ENCODE results near the gene PTGER1. TPM values are rescaled to one million over a fixed set of nuclear protein-coding genes. Genes with fewer than 3 reads are reported as not detected.
A peak's percentile ranks its signal among the peaks of the same experiment; 100 is the strongest.

The PTGER1 gene
- total and polyA plus RNA-seq, 2 donors (not counting 1 experiment from before 2014, with no cell fraction given) = 0.27 TPM; not detected in 1

DNA sequence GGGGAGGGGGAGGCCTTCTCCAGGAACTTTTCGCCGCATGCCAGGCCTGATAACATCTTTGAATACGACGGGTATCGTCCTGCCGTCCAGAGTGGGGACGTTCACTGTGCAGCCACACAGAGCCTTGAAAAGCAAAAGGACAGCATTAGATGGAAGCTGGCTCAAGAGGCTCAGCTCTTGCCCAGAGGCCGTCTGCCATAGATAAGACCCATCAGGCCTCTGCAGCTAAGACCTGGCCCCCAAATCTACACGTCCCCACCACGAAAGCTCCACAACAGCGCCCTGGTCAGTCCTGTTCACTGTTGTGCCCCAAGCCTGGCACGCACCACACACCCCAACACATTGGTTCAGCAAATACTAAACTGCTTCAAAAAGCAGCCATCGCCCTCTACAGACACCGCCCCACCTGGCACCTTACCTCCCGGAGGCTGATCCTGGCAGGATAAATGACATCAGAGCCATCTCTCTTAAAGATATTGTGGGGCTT is 40.9 kb upstream of the PTGER1 start:
- H3K27ac Mint-ChIP-seq = peak overlapping the region; percentile 82
- TF ChIP-seq, protein P1, sequence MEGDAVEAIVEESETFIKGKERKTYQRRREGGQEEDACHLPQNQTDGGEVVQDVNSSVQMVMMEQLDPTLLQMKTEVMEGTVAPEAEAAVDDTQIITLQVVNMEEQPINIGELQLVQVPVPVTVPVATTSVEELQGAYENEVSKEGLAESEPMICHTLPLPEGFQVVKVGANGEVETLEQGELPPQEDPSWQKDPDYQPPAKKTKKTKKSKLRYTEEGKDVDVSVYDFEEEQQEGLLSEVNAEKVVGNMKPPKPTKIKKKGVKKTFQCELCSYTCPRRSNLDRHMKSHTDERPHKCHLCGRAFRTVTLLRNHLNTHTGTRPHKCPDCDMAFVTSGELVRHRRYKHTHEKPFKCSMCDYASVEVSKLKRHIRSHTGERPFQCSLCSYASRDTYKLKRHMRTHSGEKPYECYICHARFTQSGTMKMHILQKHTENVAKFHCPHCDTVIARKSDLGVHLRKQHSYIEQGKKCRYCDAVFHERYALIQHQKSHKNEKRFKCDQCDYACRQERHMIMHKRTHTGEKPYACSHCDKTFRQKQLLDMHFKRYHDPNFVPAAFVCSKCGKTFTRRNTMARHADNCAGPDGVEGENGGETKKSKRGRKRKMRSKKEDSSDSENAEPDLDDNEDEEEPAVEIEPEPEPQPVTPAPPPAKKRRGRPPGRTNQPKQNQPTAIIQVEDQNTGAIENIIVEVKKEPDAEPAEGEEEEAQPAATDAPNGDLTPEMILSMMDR (IDR thresholded peaks at IDR 0.05) = no peak
- TF ChIP-seq EZH2 (IDR thresholded peaks at IDR 0.05; ENCODE audit: borderline replicate concordance, insufficient read depth, low read depth, low read length, poor library complexity, severe bottlenecking) = no peak
- WGBS (ENCODE audit: insufficient coverage) = 87% methylated on average over 11 of the region's 15 CpGs
- Histone ChIP-seq H3K4me3 (ENCODE audit: control extremely low read depth in 1 of 5, extremely low read depth in 1 of 5, insufficient read depth in 1 of 5, low read depth in 2 of 5, low read length in 4 of 5) (peak overlapping the region in 1 of 5 experiments; percentile 98), H3K27ac (ENCODE audit: low read length in 2 of 2) (no peak overlapping the region), H3K4me1 (ENCODE audit: control insufficient read depth in 2 of 2, insufficient read depth in 2 of 2, low read length in 2 of 2) (peaks cover 32 to 39% of the 10 kb centered on the region in 2 donors), H3K4me2 (replicated peaks; ENCODE audit: low read depth, low read length, poor library complexity, severe bottlenecking) (peak overlapping the region; percentile 93), H3K27me3 (replicated peaks in 1 of 4; ENCODE audit: control extremely low read depth in 1 of 4, control insufficient read depth in 3 of 4, insufficient read depth in 4 of 4, low read length in 3 of 4) (no peaks in the 10 kb centered on the region), H4K20me1 (ENCODE audit: control insufficient read depth, insufficient read depth, low read length, poor library complexity, severe bottlenecking) (peaks cover 43% of the 10 kb centered on the region), H3K9me3 (ENCODE audit: control extremely low read depth in 1 of 3, control insufficient read depth in 2 of 3, insufficient read depth in 1 of 3, low read length in 2 of 3) (no peaks in the 10 kb centered on the region), H2AFZ (ENCODE audit: insufficient read depth, low read depth, low read length, poor library complexity, severe bottlenecking) (no peak overlapping the region), H3K79me2 (ENCODE audit: control insufficient read depth, insufficient read depth, low read length) (peaks cover 21% of the 10 kb centered on the region), H3K36me3 (replicated peaks in 1 of 2; ENCODE audit: control extremely low read depth in 1 of 2, control insufficient read depth in 1 of 2, extremely low read depth in 1 of 2, insufficient read depth in 2 of 2, low read length in 1 of 2) (peaks cover 0 to 25% of the 10 kb centered on the region in 2 experiments), H3K9ac (ENCODE audit: low read length) (no peak overlapping the region)
- DNase-seq (no peak), ATAC-seq (ENCODE audit: low read depth) (no peak)
- H3K9me3 Mint-ChIP-seq (ENCODE audit: insufficient read depth) = no peaks in the 10 kb centered on the region
- ChIA-PET CTCF (interaction anchor here (1.8 to 1.9 kb wide), 2 partner anchors 41 to 379 kb away, joined by 6 read pairs; partner anchors contain the start of gene ASF1B), POLR2A (no interaction called here)
- H3K4me3 Mint-ChIP-seq = peak overlapping the region; percentile 96
- peaks cover 45% of the 10 kb centered on the region for H3K4me1 Mint-ChIP-seq
- intact Hi-C loops (cut with micrococcal nuclease) = no loop called here
- no peaks in the 10 kb centered on the region for H3K27me3 Mint-ChIP-seq

DNA sequence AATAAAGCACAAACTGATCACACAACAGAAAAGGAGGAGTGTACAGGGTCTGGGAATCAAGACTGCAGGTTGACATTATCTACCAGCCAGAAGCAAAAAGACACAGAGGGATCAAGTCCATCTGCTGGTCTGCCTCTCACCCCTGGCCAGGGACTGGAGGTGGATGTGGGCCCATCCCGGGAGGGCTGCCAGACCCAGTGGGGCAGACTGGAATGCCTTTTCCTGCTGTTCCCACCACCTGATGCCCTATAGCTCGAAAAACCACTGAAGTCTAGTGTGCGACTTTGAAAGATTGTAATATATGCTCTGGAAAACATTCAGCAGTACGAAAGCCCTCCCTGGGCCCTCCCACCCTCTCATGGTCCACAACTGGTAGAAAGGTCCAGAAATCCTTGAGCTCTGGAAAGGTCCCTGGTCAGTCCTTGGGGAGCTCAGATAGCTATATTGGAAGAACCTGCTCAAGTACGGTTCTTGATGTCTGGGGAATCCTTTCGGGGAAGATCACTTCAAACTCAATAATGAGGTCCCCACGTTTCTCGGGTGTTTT is 40.4 kb upstream of the PTGER1 start:
- Histone ChIP-seq H3K27ac (ENCODE audit: low read length in 2 of 2) (no peak overlapping the region), H3K4me2 (replicated peaks; ENCODE audit: low read depth, low read length, poor library complexity, severe bottlenecking) (no peak overlapping the region), H3K79me2 (ENCODE audit: control insufficient read depth, insufficient read depth, low read length) (peaks cover 21% of the 10 kb centered on the region), H3K9ac (ENCODE audit: low read length) (no peak overlapping the region), H3K36me3 (replicated peaks in 1 of 2; ENCODE audit: control extremely low read depth in 1 of 2, control insufficient read depth in 1 of 2, extremely low read depth in 1 of 2, insufficient read depth in 2 of 2, low read length in 1 of 2) (peaks cover 0 to 25% of the 10 kb centered on the region in 2 experiments), H4K20me1 (ENCODE audit: control insufficient read depth, insufficient read depth, low read length, poor library complexity, severe bottlenecking) (peaks cover 43% of the 10 kb centered on the region), H3K27me3 (replicated peaks in 1 of 4; ENCODE audit: control extremely low read depth in 1 of 4, control insufficient read depth in 3 of 4, insufficient read depth in 4 of 4, low read length in 3 of 4) (no peaks in the 10 kb centered on the region), H3K4me3 (ENCODE audit: control extremely low read depth in 1 of 5, extremely low read depth in 1 of 5, insufficient read depth in 1 of 5, low read depth in 2 of 5, low read length in 4 of 5) (no peak overlapping the region), H2AFZ (ENCODE audit: insufficient read depth, low read depth, low read length, poor library complexity, severe bottlenecking) (no peak overlapping the region), H3K4me1 (ENCODE audit: control insufficient read depth in 2 of 2, insufficient read depth in 2 of 2, low read length in 2 of 2) (peaks cover 32 to 39% of the 10 kb centered on the region in 2 donors), H3K9me3 (ENCODE audit: control extremely low read depth in 1 of 3, control insufficient read depth in 2 of 3, insufficient read depth in 1 of 3, low read length in 2 of 3) (no peaks in the 10 kb centered on the region)
- H3K27ac Mint-ChIP-seq = peak overlapping the region; percentile 60
- 93% methylated on average over 3 of the region's 8 CpGs for WGBS (ENCODE audit: insufficient coverage)
- no peaks in the 10 kb centered on the region for H3K27me3 Mint-ChIP-seq
- H3K4me3 Mint-ChIP-seq = peak overlapping the region; percentile 96
- CTCF ChIA-PET = no interaction called here
- no peak for TF ChIP-seq EZH2 (IDR thresholded peaks at IDR 0.05; ENCODE audit: borderline replicate concordance, insufficient read depth, low read depth, low read length, poor library complexity, severe bottlenecking)
- TF ChIP-seq, protein P1 (IDR thresholded peaks at IDR 0.05) = no peak
- no peak for DNase-seq
- POLR2A ChIA-PET = no interaction called here
- H3K4me1 Mint-ChIP-seq = peaks cover 45% of the 10 kb centered on the region
- intact Hi-C loops (cut with micrococcal nuclease) = no loop called here
- no peak for ATAC-seq (ENCODE audit: low read depth)
- H3K9me3 Mint-ChIP-seq (ENCODE audit: insufficient read depth) = no peaks in the 10 kb centered on the region
